Endothelial cell of umbilical vein (primary cell): ENCODE measurements around the gene LEMD1.

Experiments
- CTCF ChIP-seq, 2 donors: IDR thresholded peaks; 1 replicate in 1 of 2; 2 replicates in 1 of 2; pipeline ENCODE4 v1.5.1; 2011; ENCODE audit warnings: low read length in 2 of 2, mild to moderate bottlenecking in 2 of 2, moderate library complexity in 2 of 2, control low read depth in 1 of 2, inconsistent platforms in 1 of 2, low read depth in 1 of 2; ENCODE audit not compliant: insufficient read depth in 1 of 2; ENCODE audit errors: extremely low read depth in 1 of 2
- EZH2 ChIP-seq: IDR thresholded peaks from 2 replicates; pipeline ENCODE4 v1.6.1; 2012; ENCODE audit warnings: borderline replicate concordance, low read depth, mild to moderate bottlenecking, moderate library complexity, low read length, inconsistent platforms; ENCODE audit not compliant: severe bottlenecking
- FOS ChIP-seq: IDR thresholded peaks from 2 replicates; pipeline ENCODE4 v1.6.1; 2011; ENCODE audit warnings: mild to moderate bottlenecking, low read length, moderate library complexity, borderline replicate concordance; ENCODE audit not compliant: insufficient read depth
- MYC ChIP-seq: IDR thresholded peaks from one replicate; pipeline ENCODE4 v1.6.1; 2011; ENCODE audit warnings: mild to moderate bottlenecking, low read depth, low read length
- POLR2A ChIP-seq: IDR thresholded peaks from 2 replicates; pipeline ENCODE4 v1.6.1; 2012; ENCODE audit warnings: low read depth, mild to moderate bottlenecking, control low read depth, low read length
- POLR2AphosphoS5 ChIP-seq: IDR thresholded peaks from 2 replicates; pipeline ENCODE4 v1.6.1; 2012; ENCODE audit warnings: low read depth, mild to moderate bottlenecking, control low read depth, low read length, moderate library complexity; ENCODE audit not compliant: insufficient read depth

- TF ChIP-seq CTCF (IDR thresholded peaks at IDR 0.05; ENCODE audit: extremely low read depth in 1 of 2, insufficient read depth in 1 of 2, low read depth in 1 of 2, low read length in 2 of 2) (no peak), POLR2A (no peak), POLR2AphosphoS5 (no peak), EZH2 (no peak), MYC (no peak), FOS (no peak)
Measured at GRCh38 chr1:205340676-205341075, 81.2 kb downstream of the LEMD1 start.
